Measurements from ENCODE around the gene MRPS35. TPM values are rescaled to one million over a fixed set of nuclear protein-coding genes. Genes with fewer than 3 reads are reported as not detected.

The MRPS35 gene
- total RNA-seq, 4 donors from 2014 or later: 36.6 to 52.3 (median 48.8) TPM

GRCh38 chr12:27672643-27673042, 38.0 kb upstream of the MRPS35 start:
- H3K36me3 ChIP-seq: peaks cover 2 to 42% of the 10 kb centered on the region in 2 donors
- 47 to 55% methylated on average over 1 of the region's 1 CpG for WGBS, 2 donors (ENCODE audit: low coverage in 1 of 2)
- H3K4me1 ChIP-seq: peaks cover 0 to 18% (median 3%) of the 10 kb centered on the region in 3 donors
- ATAC-seq: no peak
- no peaks in the 10 kb centered on the region for H3K9me3 ChIP-seq
- peak overlapping the region in 2 of 4 donors; percentile 32 to 45 for H3K27ac ChIP-seq
- no peaks in the 10 kb centered on the region for H3K27me3 ChIP-seq
- H3K4me3 ChIP-seq: no peak overlapping the region
- TF ChIP-seq, protein P1, sequence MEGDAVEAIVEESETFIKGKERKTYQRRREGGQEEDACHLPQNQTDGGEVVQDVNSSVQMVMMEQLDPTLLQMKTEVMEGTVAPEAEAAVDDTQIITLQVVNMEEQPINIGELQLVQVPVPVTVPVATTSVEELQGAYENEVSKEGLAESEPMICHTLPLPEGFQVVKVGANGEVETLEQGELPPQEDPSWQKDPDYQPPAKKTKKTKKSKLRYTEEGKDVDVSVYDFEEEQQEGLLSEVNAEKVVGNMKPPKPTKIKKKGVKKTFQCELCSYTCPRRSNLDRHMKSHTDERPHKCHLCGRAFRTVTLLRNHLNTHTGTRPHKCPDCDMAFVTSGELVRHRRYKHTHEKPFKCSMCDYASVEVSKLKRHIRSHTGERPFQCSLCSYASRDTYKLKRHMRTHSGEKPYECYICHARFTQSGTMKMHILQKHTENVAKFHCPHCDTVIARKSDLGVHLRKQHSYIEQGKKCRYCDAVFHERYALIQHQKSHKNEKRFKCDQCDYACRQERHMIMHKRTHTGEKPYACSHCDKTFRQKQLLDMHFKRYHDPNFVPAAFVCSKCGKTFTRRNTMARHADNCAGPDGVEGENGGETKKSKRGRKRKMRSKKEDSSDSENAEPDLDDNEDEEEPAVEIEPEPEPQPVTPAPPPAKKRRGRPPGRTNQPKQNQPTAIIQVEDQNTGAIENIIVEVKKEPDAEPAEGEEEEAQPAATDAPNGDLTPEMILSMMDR (IDR thresholded peaks at IDR 0.05): no peak
- TF ChIP-seq POLR2AphosphoS5 (IDR thresholded peaks at IDR 0.05) (no peak), POLR2A (IDR thresholded peaks at IDR 0.05) (no peak), EP300 (IDR thresholded peaks at IDR 0.05) (no peak)

DNA sequence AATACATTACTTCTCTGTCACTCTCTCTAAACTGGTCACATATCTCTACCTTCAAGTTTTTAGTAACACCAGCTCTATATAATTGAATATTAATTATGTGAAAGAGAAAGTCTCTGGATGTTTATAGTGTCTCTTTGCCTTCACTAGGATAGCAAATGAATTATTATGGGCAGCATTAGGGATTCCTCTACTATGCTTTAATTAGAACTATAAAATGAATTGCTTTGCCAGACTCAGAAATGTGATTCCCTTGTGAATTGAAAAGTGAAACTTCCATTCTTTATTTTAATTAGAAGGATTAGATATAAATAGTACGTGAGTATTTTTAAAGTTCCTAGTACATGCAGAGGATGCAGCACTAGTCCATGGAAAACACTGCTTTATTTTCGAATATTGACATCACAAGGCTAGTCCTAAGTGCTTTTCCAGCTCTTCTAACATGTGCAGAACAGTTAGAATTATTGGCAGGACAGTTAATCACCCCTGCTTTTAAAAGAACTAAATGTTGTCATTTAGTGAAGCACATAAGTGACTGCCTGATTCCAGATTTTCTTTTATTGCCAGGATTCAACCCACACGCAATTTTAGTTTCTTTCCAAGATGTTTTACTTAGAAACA, 37.4 kb upstream of the MRPS35 start:
- TF ChIP-seq, protein P1 (IDR thresholded peaks at IDR 0.05): no peak
- TF ChIP-seq EP300 (IDR thresholded peaks at IDR 0.05): no peak
- no peak for TF ChIP-seq POLR2AphosphoS5 (IDR thresholded peaks at IDR 0.05)
- TF ChIP-seq POLR2A (IDR thresholded peaks at IDR 0.05): no peak
- peaks cover 2 to 42% of the 10 kb centered on the region in 2 donors for H3K36me3 ChIP-seq
- ATAC-seq: no peak
- H3K9me3 ChIP-seq: no peaks in the 10 kb centered on the region
- WGBS, 2 donors (ENCODE audit: low coverage in 1 of 2): 10% methylated on average over 3 of the region's 3 CpGs
- H3K4me1 ChIP-seq: peaks cover 0 to 18% (median 3%) of the 10 kb centered on the region in 3 donors
- peak overlapping the region in 3 of 4 donors; percentile 9 to 45 (median 32) for H3K27ac ChIP-seq
- H3K4me3 ChIP-seq: no peak overlapping the region
- no peaks in the 10 kb centered on the region for H3K27me3 ChIP-seq

DNA sequence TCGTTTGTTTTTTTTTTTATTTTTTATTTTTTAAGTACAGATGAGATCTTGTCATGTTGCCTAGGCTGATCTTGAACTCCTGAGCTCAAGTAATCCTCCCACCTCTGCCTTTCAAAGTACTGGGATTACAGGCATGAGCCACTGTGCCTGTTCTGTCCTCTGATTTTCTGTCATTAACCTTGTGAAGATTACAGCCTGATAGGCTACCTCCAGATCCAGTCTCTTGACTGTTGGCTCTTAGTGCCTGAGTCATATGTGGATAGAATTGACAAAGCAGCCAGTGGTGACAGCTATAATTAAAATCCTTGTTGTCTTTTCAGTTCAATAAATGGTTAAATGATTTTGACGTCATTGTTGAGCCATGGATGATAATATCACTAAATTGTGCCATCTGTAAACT, 35.6 kb upstream of the MRPS35 start:
- WGBS, 2 donors (ENCODE audit: low coverage in 1 of 2): 74 to 100% methylated on average over 2 of the region's 2 CpGs
- peaks cover 0 to 18% (median 3%) of the 10 kb centered on the region in 3 donors for H3K4me1 ChIP-seq
- no peak overlapping the region for H3K27ac ChIP-seq
- no peaks in the 10 kb centered on the region for H3K27me3 ChIP-seq
- H3K9me3 ChIP-seq: no peaks in the 10 kb centered on the region
- TF ChIP-seq POLR2A (IDR thresholded peaks at IDR 0.05) (no peak), EP300 (IDR thresholded peaks at IDR 0.05) (no peak), POLR2AphosphoS5 (IDR thresholded peaks at IDR 0.05) (no peak)
- TF ChIP-seq, protein P1 (IDR thresholded peaks at IDR 0.05): no peak
- peaks cover 2 to 39% of the 10 kb centered on the region in 2 donors for H3K36me3 ChIP-seq
- no peak overlapping the region for H3K4me3 ChIP-seq
- no peak for ATAC-seq

- Histone ChIP-seq H3K27me3 (no peaks in the 10 kb centered on the region), H3K4me1 (no peaks in the 10 kb centered on the region), H3K4me3 (no peak overlapping the region), H3K9me3 (no peaks in the 10 kb centered on the region), H3K36me3 (peaks cover 6 to 91% of the 10 kb centered on the region in 2 donors), H3K27ac (no peak overlapping the region)
- no peak for ATAC-seq
- TF ChIP-seq POLR2A (IDR thresholded peaks at IDR 0.05): no peak
- TF ChIP-seq EP300 (IDR thresholded peaks at IDR 0.05): no peak
Measured at GRCh38 chr12:27680619-27681018, 30.0 kb upstream of the MRPS35 start.

GRCh38 chr12:27682534-27682933, 28.1 kb upstream of the MRPS35 start:
- Histone ChIP-seq H3K27me3 (no peaks in the 10 kb centered on the region), H3K4me1 (no peaks in the 10 kb centered on the region), H3K27ac (no peak overlapping the region), H3K36me3 (peaks cover 3 to 88% of the 10 kb centered on the region in 2 donors), H3K9me3 (no peaks in the 10 kb centered on the region), H3K4me3 (no peak overlapping the region)
- TF ChIP-seq POLR2AphosphoS5 (IDR thresholded peaks at IDR 0.05) (no peak), EP300 (IDR thresholded peaks at IDR 0.05) (no peak), POLR2A (IDR thresholded peaks at IDR 0.05) (no peak)
- TF ChIP-seq, protein P1 (IDR thresholded peaks at IDR 0.05): no peak
- no peak for ATAC-seq
- 83 to 100% methylated on average over 1 to 2 of the region's 2 CpGs for WGBS, 2 donors (ENCODE audit: low coverage in 1 of 2)

All from gastroesophageal sphincter (tissue), 4 donors.